ENCODE measurements around the gene TDRD3.
"Not testable (repeated sequence)": the region's sequence is repeated elsewhere in the genome, so short reads cannot be mapped to it uniquely, and the experiment has no call there.

Gene TDRD3

GRCh38 chr13:60379282-60379681 lies 17.7 kb upstream of the TDRD3 start:
- H3K9me3 Mint-ChIP-seq; H3K4me3 Mint-ChIP-seq; H3K36me3 Mint-ChIP-seq (ENCODE audit: insufficient read depth); ATAC-seq (replicated peaks; ENCODE audit: extremely low read depth, poor library complexity, severe bottlenecking); DNase-seq (ENCODE audit: low spot score in 2 of 2); H3K27ac Mint-ChIP-seq (ENCODE audit: low read depth); H3K4me1 Mint-ChIP-seq: not testable (repeated sequence)
- H3K27me3 Mint-ChIP-seq = peaks cover 26% of the 10 kb centered on the region

- Mint-ChIP-seq H3K9me3 (no peaks in the 10 kb centered on the region), H3K27me3 (peaks cover 21% of the 10 kb centered on the region), H3K4me3 (no peak overlapping the region), H3K36me3 (ENCODE audit: insufficient read depth) (peaks cover 1% of the 10 kb centered on the region), H3K27ac (ENCODE audit: low read depth) (no peak overlapping the region), H3K4me1 (no peaks in the 10 kb centered on the region)
- ATAC-seq (replicated peaks; ENCODE audit: extremely low read depth, poor library complexity, severe bottlenecking) = no peak
- DNase-seq (ENCODE audit: low spot score in 2 of 2) = no peak
Observed at GRCh38 chr13:60379837-60380565, 17.0 kb upstream of the TDRD3 start.

GRCh38 chr13:60384911-60385310 lies 12.1 kb upstream of the TDRD3 start:
- DNase-seq (ENCODE audit: low spot score in 2 of 2) (no peak), ATAC-seq (replicated peaks; ENCODE audit: extremely low read depth, poor library complexity, severe bottlenecking) (no peak)
- H3K4me3 Mint-ChIP-seq = no peak overlapping the region
- H3K9me3 Mint-ChIP-seq = no peaks in the 10 kb centered on the region
- no peak overlapping the region for H3K27ac Mint-ChIP-seq (ENCODE audit: low read depth)
- H3K4me1 Mint-ChIP-seq = no peaks in the 10 kb centered on the region
- H3K36me3 Mint-ChIP-seq (ENCODE audit: insufficient read depth) = peaks cover 1% of the 10 kb centered on the region
- peaks cover 22% of the 10 kb centered on the region for H3K27me3 Mint-ChIP-seq

- Mint-ChIP-seq H3K4me1 (no peaks in the 10 kb centered on the region), H3K27me3 (peaks cover 22% of the 10 kb centered on the region)
- ATAC-seq (replicated peaks; ENCODE audit: extremely low read depth, poor library complexity, severe bottlenecking) = no peak
Observed at GRCh38 chr13:60386250-60386649, 10.8 kb upstream of the TDRD3 start.

GRCh38 chr13:60392131-60392530 lies 4.9 kb upstream of the TDRD3 start:
- Mint-ChIP-seq H3K36me3 (ENCODE audit: insufficient read depth) (peaks cover 4% of the 10 kb centered on the region), H3K9me3 (no peaks in the 10 kb centered on the region), H3K4me3 (no peak overlapping the region), H3K4me1 (peaks cover 6% of the 10 kb centered on the region), H3K27ac (ENCODE audit: low read depth) (no peak overlapping the region), H3K27me3 (no peaks in the 10 kb centered on the region)
- no peak for DNase-seq (ENCODE audit: low spot score in 2 of 2)
- ATAC-seq (replicated peaks; ENCODE audit: extremely low read depth, poor library complexity, severe bottlenecking) = no peak

More at GRCh38 chr13:60386250-60386649, 10.8 kb upstream of the TDRD3 start:
- no peaks in the 10 kb centered on the region for H3K9me3 Mint-ChIP-seq
- no peaks in the 10 kb centered on the region for H3K36me3 Mint-ChIP-seq (ENCODE audit: insufficient read depth)
- H3K27ac Mint-ChIP-seq (ENCODE audit: low read depth) = no peak overlapping the region
- no peak for DNase-seq (ENCODE audit: low spot score in 2 of 2)
- no peak overlapping the region for H3K4me3 Mint-ChIP-seq

GRCh38 chr13:60395971-60396782 lies 843 bp upstream of the TDRD3 start:
- Mint-ChIP-seq H3K27me3 (no peaks in the 10 kb centered on the region), H3K27ac (ENCODE audit: low read depth) (peak overlapping the region; percentile 91), H3K36me3 (ENCODE audit: insufficient read depth) (peaks cover 12% of the 10 kb centered on the region), H3K4me3 (peak overlapping the region; percentile 87), H3K9me3 (no peaks in the 10 kb centered on the region), H3K4me1 (peaks cover 28% of the 10 kb centered on the region)
- ATAC-seq (replicated peaks; ENCODE audit: extremely low read depth, poor library complexity, severe bottlenecking) (peak; percentile 79), DNase-seq (ENCODE audit: low spot score in 2 of 2) (peak; percentile 67 to 72)

GRCh38 chr13:60397704-60398378 lies 821 bp downstream of the TDRD3 start:
- Mint-ChIP-seq H3K4me1 (peaks cover 34% of the 10 kb centered on the region), H3K4me3 (peak overlapping the region; percentile 87), H3K36me3 (ENCODE audit: insufficient read depth) (peaks cover 12% of the 10 kb centered on the region), H3K9me3 (no peaks in the 10 kb centered on the region), H3K27me3 (no peaks in the 10 kb centered on the region), H3K27ac (ENCODE audit: low read depth) (peak overlapping the region; percentile 91)
- DNase-seq (ENCODE audit: low spot score in 2 of 2) (peak; percentile 19 to 31), ATAC-seq (replicated peaks; ENCODE audit: extremely low read depth, poor library complexity, severe bottlenecking) (no peak)

- Mint-ChIP-seq H3K4me3 (peak overlapping the region; percentile 87), H3K4me1 (peaks cover 34% of the 10 kb centered on the region), H3K27ac (ENCODE audit: low read depth) (peak overlapping the region; percentile 91), H3K27me3 (no peaks in the 10 kb centered on the region), H3K36me3 (ENCODE audit: insufficient read depth) (peaks cover 12% of the 10 kb centered on the region), H3K9me3 (no peaks in the 10 kb centered on the region)
- ATAC-seq (replicated peaks; ENCODE audit: extremely low read depth, poor library complexity, severe bottlenecking) = no peak
- DNase-seq (ENCODE audit: low spot score in 2 of 2) = no peak
Observed at GRCh38 chr13:60398379-60398891, 1.4 kb downstream of the TDRD3 start.

- Mint-ChIP-seq H3K4me3 (peak overlapping the region; percentile 87), H3K4me1 (peaks cover 34% of the 10 kb centered on the region), H3K9me3 (no peaks in the 10 kb centered on the region), H3K36me3 (ENCODE audit: insufficient read depth) (peaks cover 12% of the 10 kb centered on the region), H3K27ac (ENCODE audit: low read depth) (peak overlapping the region; percentile 91), H3K27me3 (no peaks in the 10 kb centered on the region)
- DNase-seq (ENCODE audit: low spot score in 2 of 2) = no peak
- ATAC-seq (replicated peaks; ENCODE audit: extremely low read depth, poor library complexity, severe bottlenecking) = no peak
Observed at GRCh38 chr13:60398907-60399589, 2.0 kb downstream of the TDRD3 start.

GRCh38 chr13:60402022-60402421 lies 5.0 kb downstream of the TDRD3 start:
- no peaks in the 10 kb centered on the region for H3K9me3 Mint-ChIP-seq
- peaks cover 8% of the 10 kb centered on the region for H3K36me3 Mint-ChIP-seq (ENCODE audit: insufficient read depth)
- no peak for DNase-seq (ENCODE audit: low spot score in 2 of 2)
- peaks cover 43% of the 10 kb centered on the region for H3K4me1 Mint-ChIP-seq
- no peak overlapping the region for H3K27ac Mint-ChIP-seq (ENCODE audit: low read depth)
- no peak for ATAC-seq (replicated peaks; ENCODE audit: extremely low read depth, poor library complexity, severe bottlenecking)
- no peaks in the 10 kb centered on the region for H3K27me3 Mint-ChIP-seq
- no peak overlapping the region for H3K4me3 Mint-ChIP-seq

- no peaks in the 10 kb centered on the region for H3K36me3 Mint-ChIP-seq (ENCODE audit: insufficient read depth)
- H3K27ac Mint-ChIP-seq (ENCODE audit: low read depth) = no peak overlapping the region
- no peaks in the 10 kb centered on the region for H3K27me3 Mint-ChIP-seq
- ATAC-seq (replicated peaks; ENCODE audit: extremely low read depth, poor library complexity, severe bottlenecking) (no peak), DNase-seq (ENCODE audit: low spot score in 2 of 2) (no peak)
- peaks cover 52% of the 10 kb centered on the region for H3K4me1 Mint-ChIP-seq
- no peaks in the 10 kb centered on the region for H3K9me3 Mint-ChIP-seq
- H3K4me3 Mint-ChIP-seq = no peak overlapping the region
Observed at GRCh38 chr13:60407095-60407494, 10.1 kb downstream of the TDRD3 start.

GRCh38 chr13:60407852-60408251 lies 10.8 kb downstream of the TDRD3 start:
- not testable (repeated sequence) for H3K36me3 Mint-ChIP-seq (ENCODE audit: insufficient read depth); DNase-seq (ENCODE audit: low spot score in 2 of 2); ATAC-seq (replicated peaks; ENCODE audit: extremely low read depth, poor library complexity, severe bottlenecking); H3K9me3 Mint-ChIP-seq; H3K4me3 Mint-ChIP-seq; H3K27ac Mint-ChIP-seq (ENCODE audit: low read depth); H3K27me3 Mint-ChIP-seq
- H3K4me1 Mint-ChIP-seq = peaks cover 55% of the 10 kb centered on the region
